HS-5 (cell line): Measurements from ENCODE around the gene SLAMF6.

ENCODE experiments used
- DNase-seq: peaks from one replicate; pipeline ENCODE4 v3.0.0-alpha.2; 2012; ENCODE audit warnings: low read depth

The SLAMF6 gene

DNA sequence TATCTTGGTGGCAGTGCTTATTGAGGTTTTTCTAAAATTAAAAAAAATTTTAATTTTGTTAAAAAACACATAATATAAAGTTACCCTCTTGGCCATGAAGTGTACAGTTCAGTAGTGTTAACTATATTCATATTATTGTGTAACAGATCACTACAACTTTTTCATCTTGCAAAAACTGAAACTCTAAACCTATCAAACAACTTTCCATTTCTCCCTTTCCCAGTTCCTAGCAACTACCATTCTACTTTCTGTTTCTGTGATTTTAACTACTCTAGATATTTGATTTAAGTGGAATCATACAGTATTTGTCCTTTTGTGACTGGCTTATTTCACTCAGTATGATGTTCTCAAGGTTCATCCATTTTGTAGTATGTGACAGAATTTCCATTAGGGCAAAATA, 55.5 kb downstream of the SLAMF6 start:
- no peak for DNase-seq

DNA sequence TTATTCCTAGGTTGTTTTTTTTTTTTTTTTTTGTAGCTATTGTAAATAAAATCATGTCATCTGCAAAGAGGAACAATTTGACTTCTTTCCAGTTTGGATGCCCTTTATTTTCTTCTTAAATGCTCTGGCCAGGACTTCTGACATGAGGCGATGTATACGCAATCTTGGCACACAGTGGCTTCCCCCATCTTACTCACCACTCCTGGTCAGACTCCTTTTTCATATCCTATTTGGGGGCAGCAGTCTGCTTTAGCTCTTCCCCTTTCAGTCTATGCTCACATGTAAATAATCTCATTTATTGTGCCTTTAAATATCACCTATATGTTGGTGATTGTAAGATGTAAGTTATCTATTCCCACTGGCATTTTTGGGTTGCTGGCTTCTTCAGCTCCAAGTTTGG, 56.1 kb downstream of the SLAMF6 start:
- DNase-seq = no peak

GRCh38 chr1:160465123-160465522, 57.9 kb downstream of the SLAMF6 start:
- DNase-seq = no peak

- no peak for DNase-seq
Measured at GRCh38 chr1:160460683-160461287, 62.3 kb downstream of the SLAMF6 start.

GRCh38 chr1:160460214-160460642, 62.8 kb downstream of the SLAMF6 start:
- DNase-seq = no peak

DNA sequence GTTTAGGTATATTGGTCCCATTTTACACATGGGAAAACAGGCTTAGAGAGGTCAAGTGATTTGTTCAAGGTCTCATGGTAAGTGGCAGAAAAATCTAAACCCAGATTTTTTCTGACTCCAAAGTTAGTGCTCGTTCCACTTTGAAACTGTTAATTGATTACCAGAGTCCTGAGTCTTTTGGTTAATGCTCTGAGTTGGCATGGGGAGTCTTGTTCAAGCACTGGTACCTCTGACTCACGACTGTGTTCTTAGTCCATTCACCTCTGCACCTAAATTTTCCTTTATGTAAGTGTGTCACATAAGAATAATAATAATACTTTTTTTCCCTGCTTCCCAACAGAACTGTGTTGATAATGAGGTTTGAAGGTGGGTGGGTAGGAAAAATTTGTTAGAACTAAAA, 63.4 kb downstream of the SLAMF6 start:
- no peak for DNase-seq

GRCh38 chr1:160459056-160459455, 64.0 kb downstream of the SLAMF6 start:
- no peak for DNase-seq

DNA sequence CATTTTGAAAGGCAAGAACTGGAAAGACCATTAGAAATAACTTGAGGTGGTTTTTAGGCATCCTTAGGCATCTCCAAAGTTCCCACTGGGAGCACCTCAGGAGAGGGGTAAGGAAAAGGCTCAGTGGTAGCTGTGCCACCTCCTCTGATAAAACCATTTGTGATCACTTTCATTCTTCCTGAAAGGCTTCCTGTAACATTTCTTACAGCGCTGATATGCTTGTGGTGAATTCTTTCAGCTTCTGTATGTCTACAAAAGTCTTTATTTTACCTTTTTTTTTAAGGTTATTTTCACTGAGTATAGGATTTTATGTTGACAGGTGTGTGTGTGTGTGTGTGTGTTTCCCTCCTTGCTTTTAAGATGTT, 67.9 kb downstream of the SLAMF6 start:
- no peak for DNase-seq

DNA sequence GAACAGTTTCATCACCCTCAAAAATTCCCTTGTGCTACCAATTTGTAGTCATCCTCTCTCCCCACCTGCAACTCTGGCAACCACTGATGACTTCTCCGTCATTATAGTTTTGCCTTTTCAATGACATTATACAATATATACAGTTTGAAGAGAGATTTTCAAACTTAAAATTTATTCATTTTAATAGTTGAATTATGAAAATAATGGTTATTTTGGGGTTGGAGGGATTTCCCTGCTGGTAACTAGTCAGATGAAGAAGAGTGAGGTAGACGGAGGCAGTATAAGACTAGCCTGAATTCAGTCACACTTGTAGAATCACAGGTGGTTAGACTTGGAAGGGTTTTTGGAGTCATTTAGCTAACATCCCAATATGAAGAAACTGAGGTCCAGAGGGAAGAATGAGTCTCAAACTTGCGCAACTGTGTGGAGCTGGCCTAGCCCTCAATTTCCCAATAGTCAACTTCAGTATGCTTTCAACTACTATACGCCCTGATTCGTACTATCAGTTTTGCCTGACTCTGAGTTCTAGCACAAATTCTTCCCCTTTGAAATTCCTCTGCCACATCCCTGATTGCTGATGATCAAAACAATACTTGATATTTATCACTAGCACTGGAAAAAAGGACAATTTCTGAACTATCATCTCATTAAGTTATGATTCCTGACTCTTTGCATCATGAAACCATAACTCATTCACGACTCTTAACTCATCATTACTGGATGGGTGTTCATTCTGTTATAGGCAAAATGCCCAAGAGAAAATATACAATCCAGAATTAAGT, 68.5 kb downstream of the SLAMF6 start:
- no peak for DNase-seq

- no peak for DNase-seq
Measured at GRCh38 chr1:160453443-160453842, 69.6 kb downstream of the SLAMF6 start.

GRCh38 chr1:160451859-160452232, 71.2 kb downstream of the SLAMF6 start:
- DNase-seq = no peak

DNA sequence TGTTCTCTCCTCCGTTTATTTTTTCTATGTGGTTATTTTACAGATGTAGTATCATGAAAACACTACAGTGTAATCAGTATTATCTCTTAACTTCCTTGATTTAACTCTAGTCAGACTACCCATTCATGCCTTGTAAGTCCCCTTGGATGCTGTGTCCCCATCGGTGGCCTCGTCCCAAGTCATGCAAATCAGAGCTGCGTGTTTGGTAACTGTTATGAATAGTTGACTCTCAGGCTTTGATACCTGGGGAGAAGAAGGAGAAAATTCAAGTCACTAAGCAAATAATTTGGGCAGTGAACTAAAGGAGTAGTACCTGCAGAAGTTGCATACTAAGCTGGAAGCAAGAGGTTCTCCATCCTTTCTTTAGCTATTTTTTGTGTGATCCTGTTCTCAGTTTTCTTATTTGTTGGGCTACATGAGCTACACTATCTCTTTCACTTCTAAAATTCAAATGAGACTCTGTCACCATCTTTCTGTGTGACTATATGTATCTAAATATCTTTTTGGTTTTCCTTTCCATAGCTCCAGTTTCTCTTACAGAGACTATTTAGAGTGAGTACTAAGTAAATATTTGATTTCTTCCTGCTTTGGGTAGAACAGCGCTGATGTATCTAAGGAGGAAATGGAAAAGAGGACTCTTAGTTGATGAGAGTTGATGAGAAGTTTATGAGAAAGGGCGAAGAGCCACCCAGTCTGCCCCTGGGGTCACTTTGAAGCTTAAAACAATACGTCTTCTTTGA, 71.8 kb downstream of the SLAMF6 start:
- no peak for DNase-seq

DNA sequence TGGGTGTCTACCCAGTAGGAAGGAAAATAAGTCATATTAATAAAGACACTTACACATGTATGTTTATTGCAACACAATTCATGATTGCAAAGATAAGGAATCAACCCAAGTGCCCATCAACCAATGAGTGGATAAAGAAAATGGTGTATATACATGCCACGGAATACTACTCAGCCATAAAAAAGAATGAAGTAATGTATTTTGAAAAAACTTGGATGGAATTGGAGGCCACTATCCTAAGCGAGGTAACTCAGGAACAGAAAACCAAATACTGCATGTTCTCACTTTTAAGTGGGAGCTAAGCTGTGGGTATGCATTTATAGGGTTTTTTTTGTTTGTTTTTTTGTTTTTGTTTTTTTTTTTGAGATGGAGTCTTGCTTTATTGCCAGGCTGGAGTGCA, 73.6 kb downstream of the SLAMF6 start:
- DNase-seq = no peak

GRCh38 chr1:160446945-160447600, 76.0 kb downstream of the SLAMF6 start:
- no peak for DNase-seq

DNA sequence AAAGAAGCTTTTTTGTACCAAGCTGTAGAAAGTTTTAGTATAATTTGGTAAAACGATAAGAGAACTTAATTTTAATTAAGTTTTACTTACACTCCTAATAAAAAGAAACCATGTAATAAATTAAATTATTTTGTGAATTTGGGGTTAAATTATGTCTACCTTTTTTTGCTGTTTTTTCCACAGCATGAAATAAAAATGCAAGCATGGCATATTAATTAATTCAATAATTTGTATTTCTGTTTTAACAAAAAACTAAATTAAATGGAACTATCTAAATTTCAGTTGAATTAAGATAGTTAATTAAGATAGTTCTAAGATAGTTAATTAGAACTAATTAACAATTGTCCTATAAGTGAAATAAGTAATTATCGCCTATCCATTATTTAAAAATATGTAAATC, 83.3 kb downstream of the SLAMF6 start:
- DNase-seq = no peak

GRCh38 chr1:160438935-160439334, 84.1 kb downstream of the SLAMF6 start:
- no peak for DNase-seq

GRCh38 chr1:160438317-160438918, 84.6 kb downstream of the SLAMF6 start:
- no peak for DNase-seq

DNA sequence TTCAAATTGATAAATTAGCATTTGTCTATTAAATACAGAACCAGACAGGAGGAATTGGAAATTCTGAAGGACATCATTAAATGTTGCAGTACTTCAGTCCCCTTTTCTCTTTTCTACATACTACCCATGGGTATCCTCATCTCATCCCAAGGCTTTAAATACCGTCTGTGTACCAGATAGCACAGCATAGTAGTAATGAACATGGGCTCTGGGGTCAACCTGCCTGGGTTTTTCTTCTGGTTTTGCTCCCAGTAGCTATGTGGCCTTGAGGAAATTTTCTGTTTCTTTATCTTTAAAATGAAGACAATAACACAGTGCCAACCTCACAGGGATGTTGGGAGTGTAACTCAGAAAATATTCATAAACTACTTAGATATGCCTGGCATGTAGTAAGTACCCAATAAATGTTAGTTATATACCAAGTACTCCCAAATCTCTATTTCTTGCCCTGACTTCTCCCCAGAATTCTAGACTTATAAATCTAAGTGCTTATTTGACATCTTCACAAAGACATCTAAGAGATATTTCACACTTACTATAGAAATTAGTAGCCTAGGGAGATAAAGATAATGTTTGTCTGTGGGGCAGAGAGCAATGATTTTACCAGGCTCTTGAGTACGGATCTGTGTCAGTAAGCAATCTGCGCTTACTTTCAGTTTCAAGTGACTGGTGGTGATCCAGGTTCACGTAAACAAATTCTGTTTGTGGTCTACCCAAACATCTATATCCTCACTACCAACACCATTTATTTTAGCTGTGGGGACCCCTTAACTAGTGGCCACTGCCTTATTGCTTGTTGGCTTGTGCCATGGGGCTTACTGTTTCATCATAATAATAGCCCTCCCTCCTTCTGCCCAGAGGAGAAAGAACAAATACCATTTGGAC, 85.4 kb downstream of the SLAMF6 start:
- no peak for DNase-seq

DNA sequence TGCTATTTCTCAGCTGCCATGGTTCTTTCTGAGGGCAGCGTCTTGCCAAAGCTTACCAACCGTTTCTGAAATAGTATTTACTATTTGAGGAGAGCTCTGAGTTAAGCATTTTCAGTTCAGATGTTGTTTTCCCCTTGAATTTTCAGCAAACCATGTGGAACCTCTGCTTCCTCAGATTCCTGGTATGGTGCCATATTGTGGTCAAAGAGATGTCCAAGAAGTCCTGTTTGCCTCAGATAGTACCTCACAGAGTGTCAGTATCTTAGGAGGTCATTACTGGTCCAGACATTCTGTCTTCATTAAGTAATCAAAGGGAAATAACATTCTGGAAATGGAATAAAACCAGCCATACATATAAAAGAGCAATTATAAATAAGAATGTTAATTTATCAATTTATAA, 86.1 kb downstream of the SLAMF6 start:
- DNase-seq = no peak
